Smooth muscle cell (in vitro differentiated cells): ENCODE results near the gene PODN. TPM values are rescaled to one million over a fixed set of nuclear protein-coding genes. Genes with fewer than 3 reads are reported as not detected.

ENCODE experiments used
- DNase-seq: peaks from one replicate; lab custom pipeline; 2025; ENCODE audit not compliant: unreplicated experiment; lab: John Stamatoyannopoulos, UW
- H2AFZ ChIP-seq: fragments of 200-600 bp; sonication (generic); 2 replicates; pipeline ENCODE4 v1.6.0; 2016; ENCODE audit warnings: antibody characterized with exemption, low read depth, mild to moderate bottlenecking
- H3F3A ChIP-seq: fragments of 200-600 bp; sonication (generic); 2 replicates; pipeline ENCODE4 v1.6.0; 2017; ENCODE audit warnings: antibody characterized with exemption, low read depth
- H3K27ac ChIP-seq: fragments of 200-600 bp; sonication (generic); 2 replicates; pipeline ENCODE4 v1.5.1; 2016; ENCODE audit warnings: low read depth, mild to moderate bottlenecking
- H3K27me3 ChIP-seq: fragments of 200-600 bp; sonication (generic); 2 replicates; pipeline ENCODE4 v1.6.1; 2016; ENCODE audit warnings: low read depth, mild to moderate bottlenecking
- H3K36me3 ChIP-seq: fragments of 200-600 bp; sonication (generic); 2 replicates; pipeline ENCODE4 v1.5.1; 2016; ENCODE audit warnings: low read depth
- H3K4me1 ChIP-seq: fragments of 200-600 bp; sonication (generic); 2 replicates; pipeline ENCODE4 v1.5.1; 2016; ENCODE audit warnings: low read depth
- H3K4me2 ChIP-seq: fragments of 200-600 bp; sonication (generic); 2 replicates; pipeline ENCODE4 v1.6.0; 2016; ENCODE audit warnings: mild to moderate bottlenecking
- H3K4me3 ChIP-seq: fragments of 200-600 bp; sonication (generic); 2 replicates; pipeline ENCODE4 v1.5.1; 2016; ENCODE audit warnings: mild to moderate bottlenecking
- H3K79me2 ChIP-seq: fragments of 200-600 bp; sonication (generic); 2 replicates; pipeline ENCODE4 v1.6.0; 2016; ENCODE audit warnings: low read depth, mild to moderate bottlenecking
- H3K9ac ChIP-seq: fragments of 200-600 bp; sonication (generic); 2 replicates; pipeline ENCODE4 v1.6.0; 2016; ENCODE audit warnings: low read depth
- H3K9me3 ChIP-seq: fragments of 200-600 bp; sonication (generic); replicated peaks from 2 replicates; pipeline ENCODE4 v1.5.1; 2016; ENCODE audit warnings: low read depth
- H4K20me1 ChIP-seq: fragments of 200-600 bp; sonication (generic); 2 replicates; pipeline ENCODE4 v1.6.0; 2016; ENCODE audit warnings: low read depth
- WGBS: methylation state at CpG from one replicate; pipeline ENCODE4 v1.1.7; 2016; ENCODE audit warnings: low lambda C conversion rate; 5-methylcytosine and 5-hydroxymethylcytosine counted together
- polyA plus RNA-seq: library from polyadenylated mRNA; unstranded; fragments of >200 nt; fragmentation: Nextera tagmentation; extraction: Ambion mirVana; gene quantifications from 2 replicates; pipeline ENCODE4 v1.2.1, GENCODE V29; 2016
- total RNA-seq: library from RNA; depleted of rRNA; stranded (reverse); fragments of >200 nt; gene quantifications from 2 replicates; pipeline ENCODE4 v1.2.3, GENCODE V29; 2014
- TF ChIP-seq, protein P1 (sequence below): fragments of 200-600 bp; sonication (generic); IDR thresholded peaks from 2 replicates; pipeline ENCODE4 v1.5.1; 2017; ENCODE audit warnings: borderline replicate concordance, mild to moderate bottlenecking, antibody characterized with exemption; ENCODE audit not compliant: insufficient read depth, poor library complexity, severe bottlenecking

Gene PODN
- total and polyA plus RNA-seq, 2 experiments from 2014 or later = 0.27 to 0.45 TPM

GRCh38 chr1:53121319-53122172 is 59.5 kb downstream of the PODN start:
- DNase-seq = no peak
- WGBS = 51% methylated on average over 15 of the region's 18 CpGs
- Histone ChIP-seq H3K4me1 (peaks cover 6% of the 10 kb centered on the region), H4K20me1 (no peaks in the 10 kb centered on the region), H3K79me2 (no peaks in the 10 kb centered on the region), H3K9me3 (no peaks in the 10 kb centered on the region), H3K4me3 (no peak overlapping the region), H3K36me3 (no peaks in the 10 kb centered on the region), H2AFZ (no peak overlapping the region), H3K4me2 (no peak overlapping the region), H3K27me3 (peaks cover 21% of the 10 kb centered on the region), H3K9ac (no peak overlapping the region), H3F3A (no peaks in the 10 kb centered on the region), H3K27ac (no peak overlapping the region)
- TF ChIP-seq, protein P1, sequence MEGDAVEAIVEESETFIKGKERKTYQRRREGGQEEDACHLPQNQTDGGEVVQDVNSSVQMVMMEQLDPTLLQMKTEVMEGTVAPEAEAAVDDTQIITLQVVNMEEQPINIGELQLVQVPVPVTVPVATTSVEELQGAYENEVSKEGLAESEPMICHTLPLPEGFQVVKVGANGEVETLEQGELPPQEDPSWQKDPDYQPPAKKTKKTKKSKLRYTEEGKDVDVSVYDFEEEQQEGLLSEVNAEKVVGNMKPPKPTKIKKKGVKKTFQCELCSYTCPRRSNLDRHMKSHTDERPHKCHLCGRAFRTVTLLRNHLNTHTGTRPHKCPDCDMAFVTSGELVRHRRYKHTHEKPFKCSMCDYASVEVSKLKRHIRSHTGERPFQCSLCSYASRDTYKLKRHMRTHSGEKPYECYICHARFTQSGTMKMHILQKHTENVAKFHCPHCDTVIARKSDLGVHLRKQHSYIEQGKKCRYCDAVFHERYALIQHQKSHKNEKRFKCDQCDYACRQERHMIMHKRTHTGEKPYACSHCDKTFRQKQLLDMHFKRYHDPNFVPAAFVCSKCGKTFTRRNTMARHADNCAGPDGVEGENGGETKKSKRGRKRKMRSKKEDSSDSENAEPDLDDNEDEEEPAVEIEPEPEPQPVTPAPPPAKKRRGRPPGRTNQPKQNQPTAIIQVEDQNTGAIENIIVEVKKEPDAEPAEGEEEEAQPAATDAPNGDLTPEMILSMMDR = no peak

DNA sequence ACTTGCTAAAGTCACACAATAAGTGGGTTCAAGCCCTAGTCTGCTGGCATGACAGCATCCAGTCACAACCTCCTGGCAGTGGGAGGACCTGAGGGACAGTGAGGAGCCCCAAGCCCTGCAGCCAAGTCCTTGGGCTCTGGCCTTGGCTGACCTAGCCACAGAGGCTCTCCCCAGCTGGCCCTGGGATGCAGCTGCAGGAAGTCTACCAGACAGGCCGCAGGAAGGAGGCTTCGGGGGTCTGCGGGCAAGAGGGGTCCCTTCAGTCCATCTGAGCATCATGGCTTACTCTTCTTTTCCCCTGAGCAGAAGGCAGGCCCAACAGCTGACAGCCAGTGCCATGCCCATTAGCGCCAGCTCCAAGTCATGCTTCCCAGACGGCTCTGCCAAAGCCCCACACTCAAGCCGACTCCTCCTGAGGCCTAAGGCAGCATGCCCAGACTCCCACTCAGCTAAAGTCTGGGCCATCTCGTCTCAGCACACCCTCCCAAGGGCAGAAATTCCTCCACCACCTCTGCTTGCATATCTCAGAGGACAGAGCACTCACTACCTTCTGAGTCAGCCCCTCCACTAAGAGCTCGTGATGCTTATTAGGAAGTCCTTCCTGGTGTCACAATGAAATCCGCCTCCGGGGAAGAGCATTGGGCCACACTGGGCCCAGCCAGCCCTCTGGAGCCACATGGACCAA is 60.3 kb downstream of the PODN start:
- peaks cover 15% of the 10 kb centered on the region for H3K27me3 ChIP-seq
- H3K4me1 ChIP-seq = peaks cover 6% of the 10 kb centered on the region
- H3K27ac ChIP-seq = no peak overlapping the region
- TF ChIP-seq, protein P1 = no peak
- DNase-seq = no peak
- H4K20me1 ChIP-seq = no peaks in the 10 kb centered on the region
- H3K79me2 ChIP-seq = no peaks in the 10 kb centered on the region
- no peaks in the 10 kb centered on the region for H3F3A ChIP-seq
- H3K4me3 ChIP-seq = no peak overlapping the region
- no peaks in the 10 kb centered on the region for H3K36me3 ChIP-seq
- 59% methylated on average over 10 of the region's 10 CpGs for WGBS
- H3K9ac ChIP-seq = no peak overlapping the region
- H3K4me2 ChIP-seq = no peak overlapping the region
- H2AFZ ChIP-seq = no peak overlapping the region
- H3K9me3 ChIP-seq = no peaks in the 10 kb centered on the region

- 90% methylated on average over 7 of the region's 7 CpGs for WGBS
- Histone ChIP-seq H3K27ac (no peak overlapping the region), H4K20me1 (no peaks in the 10 kb centered on the region), H3K79me2 (no peaks in the 10 kb centered on the region), H3K27me3 (peaks cover 8% of the 10 kb centered on the region), H3F3A (no peaks in the 10 kb centered on the region), H3K4me1 (peaks cover 6% of the 10 kb centered on the region), H3K9me3 (no peaks in the 10 kb centered on the region), H3K4me3 (no peak overlapping the region), H3K9ac (no peak overlapping the region), H2AFZ (no peak overlapping the region), H3K4me2 (no peak overlapping the region), H3K36me3 (no peaks in the 10 kb centered on the region)
- DNase-seq = no peak
- TF ChIP-seq, protein P1 = no peak
These were observed 61.0 kb downstream of the PODN start for GRCh38 chr1:53122961-53123413.
